H1 (cell line): ENCODE data around the gene CPA3. TPM values are rescaled to one million over a fixed set of nuclear protein-coding genes. Genes with fewer than 3 reads are reported as not detected.

Experiments
- CTCF ChIA-PET: fragments of 300-600 bp; sonication (Branson Sonifier 250); formaldehyde crosslinking; loops from one replicate; lab custom pipeline; 2021; ENCODE audit not compliant: partially characterized antibody; lab: Charles Lee
- POLR2A ChIA-PET: fragments of 300-600 bp; sonication (Branson Sonifier 250); formaldehyde crosslinking; loops from one replicate; lab custom pipeline; 2021; ENCODE audit warnings: inconsistent platforms; ENCODE audit not compliant: partially characterized antibody; lab: Charles Lee
- DNase-seq, 2 experiments: peaks; one replicate each; pipeline versions ENCODE4 v3.0.0 to v3.0.0-alpha.2; 2010 to 2022; ENCODE audit warnings: low spot score in 2 of 2, low read depth in 1 of 2, mixed read lengths in 1 of 2
- FAIRE-seq: peaks from 2 replicates; lab custom pipeline; 2011; peaks lifted over from hg19 to GRCh38; lab: Jason Lieb, UNC
- H2AFZ ChIP-seq: 2 replicates; pipeline ENCODE4 v1.8.1; 2012; ENCODE audit warnings: low read length, inconsistent platforms
- H2AK5ac ChIP-seq: 2 replicates; pipeline ENCODE4 v1.6.1; 2013; ENCODE audit warnings: low read depth, low read length
- H2BK120ac ChIP-seq: replicated peaks from 2 replicates; pipeline ENCODE3; 2013; ENCODE audit warnings: low read depth, low read length, inconsistent platforms
- H2BK12ac ChIP-seq: 2 replicates; pipeline ENCODE4 v1.6.1; 2013; ENCODE audit warnings: low read depth, low read length
- H2BK15ac ChIP-seq: 2 replicates; pipeline ENCODE4 v1.6.1; 2013; ENCODE audit warnings: low read length
- H2BK20ac ChIP-seq: 2 replicates; pipeline ENCODE4 v1.6.1; 2013; ENCODE audit warnings: low read length
- H2BK5ac ChIP-seq: 2 replicates; pipeline ENCODE4 v1.6.1; 2013; ENCODE audit warnings: low read depth, low read length
- H3K14ac ChIP-seq: 2 replicates; pipeline ENCODE4 v1.6.1; 2013; ENCODE audit warnings: inconsistent platforms; ENCODE audit not compliant: insufficient read length
- H3K18ac ChIP-seq: 2 replicates; pipeline ENCODE4 v1.6.1; 2013; ENCODE audit warnings: low read length; ENCODE audit errors: extremely low read depth
- H3K23ac ChIP-seq: 2 replicates; pipeline ENCODE4 v1.6.1; 2013; ENCODE audit warnings: inconsistent platforms; ENCODE audit not compliant: insufficient read length
- H3K23me2 ChIP-seq: 2 replicates; pipeline ENCODE4 v1.6.1; 2013; ENCODE audit warnings: low read depth, low read length
- H3K27ac ChIP-seq: 2 replicates; pipeline ENCODE4 v1.6.1; 2011; ENCODE audit warnings: low read depth, low read length, inconsistent platforms
- H3K27me3 ChIP-seq, 4 experiments: replicated peaks in 1 of 4; 1 replicate in 1 of 4; 2 replicates in 3 of 4; pipeline versions ENCODE4 v1.6.1 to v1.8.1; 2011 to 2013; ENCODE audit warnings: low read length in 3 of 4, mild to moderate bottlenecking in 3 of 4, inconsistent platforms in 2 of 4, mixed read lengths in 2 of 4, moderate library complexity in 1 of 4; ENCODE audit not compliant: control insufficient read depth in 3 of 4, insufficient read depth in 3 of 4; ENCODE audit errors: extremely low read depth in 1 of 4
- H3K36me3 ChIP-seq, 4 experiments: 2 replicates each; pipeline versions ENCODE4 v1.6.1 to v1.8.1; 2011 to 2013; ENCODE audit warnings: mild to moderate bottlenecking in 4 of 4, low read length in 3 of 4, moderate library complexity in 2 of 4, control low read depth in 1 of 4, inconsistent platforms in 1 of 4; ENCODE audit not compliant: insufficient read depth in 4 of 4, control insufficient read depth in 2 of 4
- H3K4ac ChIP-seq: replicated peaks from 2 replicates; pipeline ENCODE3; 2013; ENCODE audit warnings: low read length, low read depth, mixed read lengths, inconsistent platforms; ENCODE audit not compliant: insufficient read length
- H3K4me1 ChIP-seq, 4 experiments: replicated peaks in 1 of 4; 1 replicate in 1 of 4; 2 replicates in 3 of 4; pipeline versions ENCODE4 v1.6.1 to v1.8.1; 2011 to 2013; ENCODE audit warnings: low read length in 3 of 4, inconsistent platforms in 2 of 4, mixed read lengths in 1 of 4; ENCODE audit not compliant: insufficient read depth in 4 of 4, control insufficient read depth in 3 of 4
- H3K4me2 ChIP-seq, 2 experiments: 2 replicates each; pipeline versions ENCODE4 v1.6.1 to v1.8.1; 2011 to 2013; ENCODE audit warnings: low read depth in 2 of 2, low read length in 2 of 2, control low read depth in 1 of 2, inconsistent platforms in 1 of 2, mild to moderate bottlenecking in 1 of 2; ENCODE audit not compliant: insufficient read depth in 1 of 2
- H3K4me3 ChIP-seq, 4 experiments: fragments of 200-600, 300-600 bp in 1 of 4; sonication (generic), shearing (Covaris generic), sonication (Bioruptor Twin) in 1 of 4; 2 replicates each; pipeline versions ENCODE4 v1.5.1 to v1.8.1; 2011 to 2016; ENCODE audit warnings: low read length in 4 of 4, low read depth in 3 of 4, control low read depth in 2 of 4, inconsistent platforms in 2 of 4, mild to moderate bottlenecking in 2 of 4, mixed read lengths in 1 of 4, moderate library complexity in 1 of 4; ENCODE audit not compliant: insufficient read depth in 2 of 4; ENCODE audit errors: extremely low read depth in 1 of 4
- H3K56ac ChIP-seq: replicated peaks from 2 replicates; pipeline ENCODE3; 2013; ENCODE audit warnings: low read depth, mild to moderate bottlenecking, mixed read lengths, low read length, inconsistent platforms; ENCODE audit not compliant: insufficient read length
- H3K79me1 ChIP-seq: 2 replicates; pipeline ENCODE4 v1.6.1; 2013; ENCODE audit warnings: low read depth, low read length, control low read depth
- H3K79me2 ChIP-seq, 2 experiments: 2 replicates each; pipeline versions ENCODE4 v1.6.1 to v1.8.1; 2012 to 2013; ENCODE audit warnings: low read length in 2 of 2, mild to moderate bottlenecking in 2 of 2, inconsistent platforms in 1 of 2; ENCODE audit not compliant: insufficient read depth in 2 of 2, control insufficient read depth in 1 of 2
- H3K9ac ChIP-seq, 4 experiments: replicated peaks in 1 of 4; 1 replicate in 1 of 4; 2 replicates in 3 of 4; pipeline versions ENCODE4 v1.6.1 to v1.8.1; 2011 to 2013; ENCODE audit warnings: low read depth in 3 of 4, low read length in 3 of 4, control low read depth in 2 of 4, mild to moderate bottlenecking in 2 of 4, moderate library complexity in 2 of 4, inconsistent platforms in 1 of 4; ENCODE audit errors: extremely low read depth in 1 of 4
- H3K9me3 ChIP-seq, 2 experiments: 2 replicates each; pipeline versions ENCODE4 v1.6.1 to v1.8.1; 2012 to 2013; ENCODE audit warnings: mild to moderate bottlenecking in 2 of 2, moderate library complexity in 2 of 2, control low read depth in 1 of 2, inconsistent platforms in 1 of 2, low read depth in 1 of 2, low read length in 1 of 2, mixed read lengths in 1 of 2; ENCODE audit not compliant: insufficient read depth in 2 of 2
- H4K20me1 ChIP-seq, 2 experiments: replicated peaks in 1 of 2; 2 replicates each; pipeline versions ENCODE3 to v1.8.1; 2011 to 2013; ENCODE audit warnings: inconsistent platforms in 2 of 2, low read length in 2 of 2, mild to moderate bottlenecking in 1 of 2; ENCODE audit not compliant: insufficient read depth in 2 of 2, control insufficient read depth in 1 of 2
- H4K5ac ChIP-seq: 2 replicates; pipeline ENCODE4 v1.6.1; 2013; ENCODE audit warnings: low read length, low read depth, mixed read lengths, inconsistent platforms; ENCODE audit not compliant: insufficient read length
- H4K8ac ChIP-seq: 2 replicates; pipeline ENCODE4 v1.8.0; 2013; ENCODE audit warnings: mild to moderate bottlenecking, moderate library complexity, low read length, inconsistent platforms; ENCODE audit not compliant: insufficient read depth; ENCODE audit errors: extremely low read depth
- H4K91ac ChIP-seq: replicated peaks from 2 replicates; pipeline ENCODE3; 2013; ENCODE audit warnings: low read length, mixed read lengths, inconsistent platforms; ENCODE audit not compliant: insufficient read length
- CHD1 ChIP-seq: IDR thresholded peaks from 2 replicates; pipeline ENCODE4 v1.6.1; 2012; ENCODE audit warnings: low read depth, low read length, improper control_type of control experiment
- WGBS, 2 experiments: shearing (Covaris generic) in 1 of 2; methylation state at CpG; one replicate each; pipeline versions ENCODE4 v1.1.6 to v1.1.7; 2013 to 2015; ENCODE audit warnings: low lambda C conversion rate in 2 of 2, mixed read lengths in 2 of 2, inconsistent platforms in 1 of 2, low coverage in 1 of 2, missing lambda C conversion rate in 1 of 2; ENCODE audit not compliant: insufficient replicate concordance in 2 of 2, insufficient coverage in 1 of 2, insufficient read length in 1 of 2; ENCODE audit errors: extremely low coverage in 1 of 2, missing lambda C conversion rate in 1 of 2; 5-methylcytosine and 5-hydroxymethylcytosine counted together
- polyA plus RNA-seq, 7 experiments: library from polyadenylated mRNA; depleted of rRNA in 3 of 7; stranded (reverse) in 5 of 7; unstranded in 2 of 7; fragments of >200 nt in 5 of 7; fragments of 200-250 nt in 2 of 7; gene quantifications; 1 replicate in 5 of 7; 2 replicates in 1 of 7; 4 replicates in 1 of 7; pipeline versions ENCODE4 v1.2.1 to v1.2.3, GENCODE V29; 2011 to 2013; ENCODE audit warnings: missing spikeins in 2 of 7, mixed read lengths in 2 of 7
- total RNA-seq: library from RNA; stranded (reverse); fragmentation: NEBNext Ultra II Directional; extraction: Animal tissue kit (Norgen Biotek cat#: 25700); gene quantifications from 2 replicates; pipeline ENCODE4 v1.2.1, GENCODE V29; 2021

The CPA3 gene
- total and polyA plus RNA-seq, 2 of the 8 experiments (the other 6 are each of a cell fraction or from before 2014, with no cell fraction given), result not detected

DNA sequence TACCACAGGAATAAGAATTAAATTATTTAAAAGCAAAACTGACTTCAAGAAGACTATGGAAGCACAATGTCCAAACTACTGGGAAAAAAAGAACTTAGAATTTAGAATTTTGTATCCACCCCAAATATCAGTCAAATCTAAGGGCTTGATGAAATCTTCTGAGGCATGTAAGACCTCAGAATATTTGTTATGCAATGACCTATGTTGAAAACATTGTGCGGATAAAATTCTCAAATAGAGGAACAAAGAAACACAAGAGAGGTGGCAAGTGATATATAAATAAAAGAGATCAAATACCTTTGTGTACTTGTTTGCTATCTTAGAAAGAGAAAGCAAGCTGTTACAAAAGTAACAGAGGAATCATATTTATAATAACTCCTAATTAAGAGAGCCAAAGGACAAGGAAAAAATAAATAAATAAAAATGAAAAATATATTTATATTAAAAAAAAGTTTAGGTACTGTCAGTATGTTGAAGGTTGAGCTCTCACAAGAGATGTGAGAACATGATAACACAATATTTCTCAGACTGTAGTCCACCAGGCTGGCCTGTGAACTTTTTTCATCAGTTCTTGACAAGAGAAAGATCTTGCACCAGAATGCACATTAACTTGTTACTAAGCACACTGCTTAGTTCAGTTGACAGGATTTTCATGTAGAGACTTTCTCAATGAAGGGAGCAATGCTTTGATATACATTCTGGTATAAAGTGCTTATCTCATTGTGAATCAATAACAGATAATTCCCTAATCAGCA, 50.0 kb downstream of the CPA3 start:
- WGBS, 2 experiments, result 90% methylated on average over 1 of the region's 1 CpG; no CpG with 5 or more reads in 1 of the 2 experiments
- H3K36me3 ChIP-seq, result no peaks in the 10 kb centered on the region
- no peak overlapping the region for H2BK15ac ChIP-seq
- H3K79me1 ChIP-seq, result no peaks in the 10 kb centered on the region
- no peak overlapping the region for H3K9ac ChIP-seq
- H3K23ac ChIP-seq, result no peak overlapping the region
- H3K4me3 ChIP-seq, result no peak overlapping the region
- no peak overlapping the region for H2AK5ac ChIP-seq
- no peak for TF ChIP-seq CHD1
- no peaks in the 10 kb centered on the region for H3K9me3 ChIP-seq
- no peaks in the 10 kb centered on the region for H3K27me3 ChIP-seq
- no peak overlapping the region for H4K8ac ChIP-seq
- no peak overlapping the region for H3K56ac ChIP-seq
- H2BK20ac ChIP-seq, result no peak overlapping the region
- no peak overlapping the region for H3K4ac ChIP-seq
- no peak overlapping the region for H2BK12ac ChIP-seq
- H3K79me2 ChIP-seq, result no peaks in the 10 kb centered on the region
- H3K27ac ChIP-seq, result no peak overlapping the region
- CTCF ChIA-PET, result no interaction called here
- H2BK120ac ChIP-seq, result no peak overlapping the region
- no peaks in the 10 kb centered on the region for H3K4me1 ChIP-seq
- POLR2A ChIA-PET, result no interaction called here
- H3K18ac ChIP-seq, result no peak overlapping the region
- no peak overlapping the region for H4K5ac ChIP-seq
- DNase-seq (no peak), FAIRE-seq (no peak)
- H3K23me2 ChIP-seq, result no peaks in the 10 kb centered on the region
- no peak overlapping the region for H3K4me2 ChIP-seq
- no peak overlapping the region for H4K91ac ChIP-seq
- H2BK5ac ChIP-seq, result no peak overlapping the region
- H2AFZ ChIP-seq, result no peak overlapping the region
- no peak overlapping the region for H3K14ac ChIP-seq
- H4K20me1 ChIP-seq, result no peaks in the 10 kb centered on the region
